Smooth muscle cell of the brain vasculature (primary cell): ENCODE measurements around the gene F2.
A peak's percentile ranks its signal among the peaks of the same experiment; 100 is the strongest.

Experiments used
- DNase-seq: peaks from one replicate; pipeline ENCODE4 v3.0.0-alpha.2; 2012; ENCODE audit warnings: low read depth, low spot score

F2 gene

DNA sequence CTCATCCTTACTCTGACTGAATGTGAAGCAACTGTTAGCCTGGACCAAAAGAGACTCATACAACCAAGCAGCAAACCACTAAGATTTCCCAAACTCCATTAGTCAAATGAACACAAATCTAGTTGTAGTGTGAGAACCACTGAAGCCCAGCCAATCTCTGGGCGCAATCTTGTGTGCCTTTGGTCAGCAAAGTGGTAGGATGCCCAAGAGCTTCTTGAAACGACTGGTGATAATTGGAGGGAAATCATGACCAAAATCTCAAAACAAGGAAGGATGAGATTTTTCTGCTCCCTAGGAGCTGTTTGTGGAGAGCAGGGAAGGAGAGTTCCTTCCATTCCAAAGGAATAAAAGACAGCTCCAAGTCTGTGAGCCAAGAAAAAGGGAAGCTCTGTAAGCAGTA lies 24.0 kb downstream of the F2 start:
- no peak for DNase-seq

DNA sequence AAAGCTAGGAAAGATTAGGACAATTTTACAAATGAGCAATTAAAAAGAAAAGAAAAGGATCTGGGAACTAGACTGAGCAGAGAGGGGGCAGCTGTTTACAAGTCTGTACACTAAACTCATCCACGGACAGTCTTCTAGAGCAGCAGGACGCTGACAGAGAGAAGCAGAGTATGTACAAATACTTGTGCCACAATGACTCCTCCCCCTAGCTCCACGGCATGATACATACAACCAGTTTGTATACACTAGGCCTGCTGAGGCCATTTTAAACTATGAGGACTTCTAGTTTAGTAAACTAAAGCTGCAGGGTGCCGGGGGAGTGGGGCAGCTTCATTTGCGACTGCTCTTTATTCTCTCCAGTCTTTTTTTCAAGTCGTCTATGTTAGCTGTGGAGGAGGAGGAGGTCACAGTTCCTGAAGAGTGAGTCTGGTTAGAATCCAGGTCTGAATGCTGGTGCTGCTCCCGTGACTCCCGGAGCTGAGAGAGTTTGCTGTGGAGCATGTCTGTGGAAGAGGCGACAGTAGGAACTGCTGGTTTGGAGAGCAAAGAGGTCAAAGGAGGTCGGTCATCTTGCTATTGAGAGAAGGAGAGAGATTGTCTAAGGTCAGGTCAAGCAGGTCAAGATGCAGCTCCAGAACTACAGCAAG lies 24.8 kb downstream of the F2 start:
- peak; percentile 7 for DNase-seq

DNA sequence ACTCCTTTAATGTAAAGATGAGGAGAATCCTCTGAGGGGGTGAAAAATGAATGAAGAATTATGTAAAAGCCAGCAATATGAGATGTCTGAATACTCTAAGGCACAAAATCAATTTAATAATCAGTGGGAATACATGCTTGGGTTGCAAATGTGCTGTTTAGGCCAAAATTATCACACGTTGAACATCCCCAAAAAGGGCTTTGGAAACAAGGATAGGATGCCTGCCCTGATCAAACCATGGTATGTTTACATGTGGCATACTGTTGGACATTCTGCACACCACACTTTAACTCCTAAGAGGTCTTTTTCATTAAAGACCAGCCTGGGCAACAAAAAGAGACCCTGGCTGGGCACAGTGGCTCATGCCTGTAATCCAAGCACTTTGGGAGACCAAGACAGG lies 26.3 kb downstream of the F2 start:
- no peak for DNase-seq

DNA sequence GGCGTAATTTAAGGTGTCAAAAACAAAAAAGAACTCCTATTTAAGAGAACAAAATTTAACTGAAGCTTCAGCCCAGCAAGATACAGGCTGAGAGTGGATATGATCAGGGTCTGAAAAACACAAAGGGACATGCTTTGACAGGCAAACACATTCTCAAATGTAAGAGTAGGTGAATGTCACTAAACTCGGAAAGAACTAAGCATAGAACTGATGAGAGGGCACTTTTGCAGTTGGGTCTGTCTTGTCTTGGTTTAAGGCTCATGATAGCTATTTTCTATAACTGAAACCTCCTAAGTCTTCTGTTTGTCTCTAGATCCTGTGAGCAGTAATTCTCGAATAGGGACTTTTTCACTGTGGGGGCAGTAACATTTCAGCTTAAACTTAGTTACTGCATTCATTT lies 27.0 kb downstream of the F2 start:
- DNase-seq: no peak

DNA sequence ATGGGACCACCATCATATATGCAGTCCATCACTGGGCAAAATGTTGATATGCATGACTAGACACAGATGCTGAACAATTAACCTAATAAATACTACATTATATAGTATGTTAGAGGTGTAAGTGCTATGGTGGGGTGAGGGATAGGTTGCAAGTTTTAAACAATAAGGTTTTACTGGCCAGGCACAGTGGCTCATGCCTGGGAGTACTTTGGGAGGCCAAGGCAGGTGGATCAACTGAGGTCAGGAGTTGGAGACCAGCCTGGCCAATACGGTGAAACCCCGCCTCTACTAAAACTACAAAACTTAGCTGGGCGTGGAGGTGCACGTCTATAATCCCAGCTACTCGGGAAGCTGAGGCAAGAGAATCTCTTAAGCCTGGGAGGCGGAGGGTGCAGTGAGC lies 28.1 kb downstream of the F2 start:
- DNase-seq: no peak

DNA sequence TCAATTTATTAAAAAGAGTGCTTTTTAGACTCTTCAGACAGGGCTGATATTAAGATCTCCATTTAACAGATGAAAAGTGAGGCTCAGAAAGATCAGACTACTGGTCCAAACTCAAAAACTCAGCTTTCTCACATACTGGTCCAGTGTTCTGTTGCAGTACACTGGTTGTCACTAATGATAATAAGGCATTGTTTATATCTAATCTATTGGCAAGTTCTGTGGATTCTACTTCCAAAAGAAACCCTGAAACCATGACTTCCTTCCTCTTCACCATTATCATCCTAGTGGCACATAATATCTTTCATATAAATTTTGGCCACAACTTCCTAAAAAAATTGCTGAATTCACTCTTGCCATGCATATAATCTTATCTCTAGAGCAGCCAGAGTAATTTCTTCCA lies 36.9 kb downstream of the F2 start:
- no peak for DNase-seq

DNA sequence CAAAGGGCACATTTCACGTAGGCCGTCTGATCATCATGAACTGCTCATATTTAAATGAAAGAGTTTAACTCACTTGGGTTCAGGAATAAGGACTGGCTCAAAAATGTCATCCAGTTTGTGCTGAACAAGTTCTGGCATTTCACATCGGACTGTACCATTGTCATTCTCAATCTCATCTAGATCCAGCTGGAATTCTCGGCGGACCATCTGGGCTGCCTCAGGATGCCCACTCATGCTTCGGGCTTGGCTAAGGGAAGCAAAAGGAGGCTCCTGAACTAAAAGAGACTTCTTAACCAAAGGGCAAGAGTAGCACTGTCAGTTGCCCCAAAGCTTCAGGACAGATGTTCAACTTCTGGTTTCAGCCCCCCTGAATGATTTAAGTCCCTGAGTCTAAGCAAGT lies 40.2 kb downstream of the F2 start:
- no peak for DNase-seq

DNA sequence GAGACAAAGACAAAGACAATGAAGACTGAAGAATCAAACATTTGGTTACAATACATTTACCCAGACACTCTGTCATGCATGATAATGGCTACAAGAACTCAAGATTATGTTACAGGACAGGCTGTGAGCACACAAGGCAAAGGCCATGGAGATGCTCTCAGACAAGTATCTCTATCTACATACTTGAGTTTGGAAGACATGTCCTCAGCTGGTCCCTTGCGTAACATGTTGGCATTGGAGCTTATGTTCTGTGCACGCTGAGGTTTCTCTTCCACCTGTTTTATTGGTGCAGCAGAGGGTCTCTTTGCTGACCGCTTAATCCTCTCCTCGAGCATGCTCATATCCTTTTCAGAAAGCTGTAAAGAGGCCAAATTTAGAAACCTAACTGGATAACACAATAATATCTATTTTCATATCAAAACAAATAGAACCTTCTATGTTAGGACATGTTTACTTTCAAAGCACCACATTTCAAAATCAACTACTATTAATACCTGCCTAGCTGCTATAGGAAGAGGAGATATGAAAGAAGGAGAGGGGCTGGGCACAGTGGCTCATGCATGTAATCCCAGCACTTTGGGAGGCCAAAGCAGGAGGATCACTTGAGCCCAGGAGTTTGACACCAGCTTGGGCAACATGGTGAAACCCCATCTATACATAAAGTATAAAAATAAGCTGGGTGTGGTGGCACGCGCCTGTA lies 41.6 kb downstream of the F2 start:
- no peak for DNase-seq

DNA sequence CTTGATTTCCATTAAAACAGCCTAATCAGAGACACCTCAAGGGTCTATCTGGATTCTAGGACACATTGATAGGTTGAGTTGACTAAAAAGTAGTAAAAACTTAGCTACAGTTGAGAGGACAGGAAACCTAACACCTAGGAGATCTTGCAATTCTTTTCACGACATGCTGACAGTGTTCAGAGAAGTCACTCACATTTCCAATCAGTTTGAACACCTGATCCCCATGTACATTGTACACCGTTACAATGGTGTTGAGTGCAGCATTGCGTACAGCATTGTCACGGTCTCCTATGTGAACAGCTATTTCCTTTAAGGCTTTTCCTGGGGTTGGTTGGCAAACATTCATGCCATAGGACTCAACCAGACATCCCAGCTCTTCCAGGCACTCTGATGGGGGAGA lies 42.8 kb downstream of the F2 start:
- no peak for DNase-seq

DNA sequence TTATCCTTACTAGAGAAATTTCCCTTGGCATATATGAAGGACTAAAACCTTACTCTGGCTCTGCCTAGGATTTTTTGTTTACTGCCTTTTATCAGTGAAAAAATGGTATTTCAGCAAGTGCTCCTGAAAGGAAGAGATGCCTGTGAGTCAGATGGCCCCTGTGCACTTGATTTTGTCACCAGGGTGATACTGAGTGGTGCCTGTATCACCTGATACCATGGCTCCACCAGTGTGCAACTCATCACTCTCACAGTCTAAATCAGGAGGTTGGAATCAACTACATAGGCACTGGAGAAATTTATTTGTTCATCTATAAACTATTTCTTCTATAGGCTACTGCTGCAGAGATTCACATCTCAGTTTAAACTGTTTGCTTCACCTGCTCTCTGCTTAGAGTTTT lies 43.2 kb downstream of the F2 start:
- DNase-seq: no peak

DNA sequence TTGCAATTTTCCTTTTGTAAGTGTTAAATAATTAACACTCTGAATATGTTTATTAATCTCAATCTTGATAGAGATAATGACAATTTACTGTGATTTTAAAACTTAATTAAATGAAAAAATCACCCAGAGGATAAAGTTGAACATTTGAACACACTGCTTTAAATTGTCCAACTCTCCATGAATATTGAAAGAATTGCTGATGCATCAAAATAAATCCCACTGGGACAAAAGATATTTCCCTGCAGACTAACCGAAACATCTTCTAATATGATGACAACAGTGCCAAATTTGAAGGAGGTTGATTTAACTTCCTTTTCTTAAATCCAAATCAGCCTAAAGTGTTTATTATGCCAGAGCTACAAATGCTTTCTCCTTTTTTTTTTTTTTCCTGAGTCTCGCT lies 47.6 kb downstream of the F2 start:
- no peak for DNase-seq

DNA sequence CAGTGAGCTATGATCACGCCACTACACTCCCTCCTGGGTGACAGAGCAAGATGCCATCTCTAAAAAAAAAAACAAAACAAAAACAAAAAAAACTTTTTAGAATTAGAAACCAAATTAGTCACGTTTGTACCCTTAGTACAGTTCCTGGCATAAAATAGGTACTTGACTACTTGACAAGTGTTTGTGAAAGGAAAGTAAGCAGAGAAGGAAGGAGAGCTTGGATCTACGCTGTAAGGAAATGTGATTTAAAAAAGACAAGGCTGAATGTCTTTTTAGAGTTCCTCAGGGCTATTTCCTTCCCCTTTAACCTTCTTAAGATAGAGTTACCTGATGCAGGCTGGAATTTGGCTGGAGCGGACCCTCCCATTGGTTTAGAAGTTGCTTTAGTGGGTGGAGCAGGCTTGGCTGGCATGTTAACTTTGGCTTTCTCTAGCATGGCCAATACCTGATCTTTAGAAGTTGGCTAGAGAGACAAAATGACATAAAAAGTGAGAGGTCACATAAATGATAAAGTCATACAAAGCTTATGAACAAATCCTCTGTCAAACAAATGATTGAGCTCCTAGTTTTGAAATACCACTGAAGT lies 50.7 kb downstream of the F2 start:
- no peak for DNase-seq

DNA sequence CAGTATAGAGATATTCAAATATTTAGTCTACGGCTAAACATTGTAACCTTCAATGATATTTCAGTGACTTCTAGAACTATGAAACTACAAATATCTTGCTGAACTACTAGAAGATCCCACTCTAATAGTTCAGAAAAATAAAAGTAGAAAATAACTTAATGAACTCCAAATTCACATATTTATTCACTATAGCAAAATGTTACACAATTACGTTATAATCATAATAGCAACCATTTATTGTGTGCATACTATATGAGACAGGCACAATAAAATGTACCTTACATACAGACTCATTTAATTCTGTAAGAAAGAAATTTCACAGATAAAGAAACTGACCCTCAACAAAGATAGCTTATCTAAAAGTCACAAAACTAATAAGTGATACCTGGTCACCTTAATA lies 57.9 kb downstream of the F2 start:
- DNase-seq: no peak

DNA sequence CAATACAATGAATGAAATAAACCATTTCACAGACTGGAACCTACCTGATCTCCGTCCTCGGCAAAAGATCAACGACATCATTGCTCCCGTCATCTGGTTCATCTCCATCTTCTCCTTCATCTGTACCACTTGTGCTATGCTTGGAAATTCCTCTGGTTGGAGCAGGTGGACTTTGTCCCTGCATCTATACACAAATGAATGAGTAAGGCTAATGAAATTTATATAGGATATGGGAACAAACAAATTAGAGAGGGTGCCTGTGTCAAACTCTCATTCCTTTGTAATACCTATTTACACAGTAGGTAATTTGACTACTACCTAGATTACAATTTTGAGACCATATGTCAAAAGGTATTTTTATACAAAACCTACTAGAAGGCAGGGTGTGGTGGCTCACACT lies 59.4 kb downstream of the F2 start:
- DNase-seq: no peak
